ENCODE measurements around the gene RMND5B. TPM values are rescaled to one million over a fixed set of nuclear protein-coding genes. Genes with fewer than 3 reads are reported as not detected.

The RMND5B gene
- total and polyA plus RNA-seq, 10 of the 15 experiments (the other 5 are each of a cell fraction or from before 2014, with no cell fraction given) = 1.6 to 50.7 (median 30.9) TPM

DNA sequence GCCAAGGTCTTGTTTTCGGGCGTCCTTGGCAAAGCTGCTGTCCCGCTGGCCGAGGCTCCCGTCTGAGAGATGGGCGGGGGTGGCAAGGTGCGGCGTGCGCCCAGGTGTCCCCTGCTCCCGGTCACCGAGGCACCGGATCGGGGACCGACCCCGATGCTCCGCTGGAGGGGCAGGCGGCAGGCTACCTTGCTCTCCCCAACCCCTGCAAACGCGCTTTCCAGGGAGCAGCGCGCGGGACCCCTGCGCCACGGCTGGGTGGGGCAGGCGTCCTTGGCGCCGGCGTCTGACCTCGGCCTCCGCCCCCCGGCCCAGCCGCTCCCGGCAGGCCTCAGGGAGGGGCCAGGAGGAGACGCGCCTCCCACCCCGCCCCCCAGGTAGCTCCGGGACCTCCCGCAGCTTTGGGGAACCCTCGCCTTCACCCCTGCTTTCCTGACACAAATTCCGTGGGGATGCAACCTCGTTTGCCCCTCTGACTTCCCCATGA, 16.9 kb upstream of the RMND5B start:
- Histone ChIP-seq H4K20me1 (ENCODE audit: control insufficient read depth, insufficient read depth) (no peaks in the 10 kb centered on the region), H2AFZ (ENCODE audit: control insufficient read depth, low read depth, low read length) (peak overlapping the region; percentile 73), H3K79me2 (ENCODE audit: control insufficient read depth, insufficient read depth, low read length) (peaks cover 50% of the 10 kb centered on the region), H3K4me2 (ENCODE audit: control insufficient read depth, insufficient read depth) (peak overlapping the region; percentile 84), H3K36me3 (ENCODE audit: control insufficient read depth in 2 of 2, insufficient read depth in 2 of 2, low read length in 1 of 2) (no peaks in the 10 kb centered on the region), H3K4me3 (peak overlapping the region; percentile 88), H3K4me1 (ENCODE audit: control insufficient read depth, insufficient read depth, low read length) (peaks cover 33% of the 10 kb centered on the region), H3K9me3 (replicated peaks; ENCODE audit: control insufficient read depth, insufficient read depth, low read length) (no peaks in the 10 kb centered on the region), H3K27ac (ENCODE audit: control insufficient read depth, insufficient read depth) (peak overlapping the region; percentile 72), H3K9ac (ENCODE audit: control insufficient read depth, insufficient read depth, low read length) (peak overlapping the region; percentile 70), H3K27me3 (replicated peaks in 1 of 2; ENCODE audit: control insufficient read depth in 2 of 2, insufficient read depth in 2 of 2, low read length in 1 of 2) (no peaks in the 10 kb centered on the region)
- DNase-seq (ENCODE audit: low read depth, low spot score) = no peak
- SMC1A ChIA-PET (ENCODE audit: uncharacterized antibody, unreplicated experiment) = no interaction called here
- CTCF ChIA-PET = interaction anchor here (0.6 kb wide), 1 partner anchor 16 kb away, joined by 3 read pairs; no protein-coding TSS in a partner anchor
- intact Hi-C loops (cut with micrococcal nuclease; ENCODE audit: unreplicated experiment) (loop anchor here (5.0 to 10.0 kb wide), 2 partner anchors 37 to 1579 kb away; partner anchors contain the start of gene RNF44), in situ Hi-C loops (cut with MboI) (loop anchor here (10.0 kb wide), 1 partner anchor 1441 kb away; the partner anchor contains the start of gene RUFY1)
- no TSS peak for BruUV-seq (replicated peaks)
- POLR2A ChIA-PET = interaction anchor here (0.6 to 1.2 kb wide), 4 partner anchors 8 to 811 kb away, joined by 3 read pairs; partner anchors contain the start of genes PRELID1 and RAB24
- WGBS (ENCODE audit: insufficient coverage, insufficient replicate concordance, low lambda C conversion rate, missing lambda C conversion rate) = under 1% methylated on average over 34 of the region's 41 CpGs
- TF ChIP-seq NR2F1 (conservative IDR thresholded peaks at IDR 0.05) = peak; percentile 48; the same call in 1 of the 2 replicates
- no peak for TF ChIP-seq PAX5 (IDR thresholded peaks at IDR 0.05; ENCODE audit: borderline replicate concordance, low read depth, low read length)
- no peak for TF ChIP-seq WRNIP1 (IDR thresholded peaks at IDR 0.05; ENCODE audit: borderline replicate concordance, low read depth, low read length)
- TF ChIP-seq HDAC2 (IDR thresholded peaks at IDR 0.05) = no peak
- TF ChIP-seq EGR1 (IDR thresholded peaks at IDR 0.05; ENCODE audit: borderline replicate concordance in 1 of 2, low read depth in 2 of 2, low read length in 2 of 2) = no peak
- no peak for TF ChIP-seq IRF4 (IDR thresholded peaks at IDR 0.05; ENCODE audit: low read depth, low read length)
- TF ChIP-seq YY1 (IDR thresholded peaks at IDR 0.05; ENCODE audit: low read depth, low read length) = no peak
- 0 out of 2 replicates have a peak, but pooled peaks have one; percentile 9 for TF ChIP-seq POLR2AphosphoS2 (IDR thresholded peaks at IDR 0.05; ENCODE audit: low read depth, low read length)
- TF ChIP-seq NFYB (IDR thresholded peaks at IDR 0.05; ENCODE audit: insufficient read depth, low read depth, low read length) = no peak
- TF ChIP-seq SREBF2 (IDR thresholded peaks at IDR 0.05; ENCODE audit: low read length) = no peak
- TF ChIP-seq SPI1 (IDR thresholded peaks at IDR 0.05; ENCODE audit: borderline replicate concordance, insufficient read depth, low read depth, low read length) = no peak
- no peak for TF ChIP-seq NBN (IDR thresholded peaks at IDR 0.05)
- TF ChIP-seq, protein P1, sequence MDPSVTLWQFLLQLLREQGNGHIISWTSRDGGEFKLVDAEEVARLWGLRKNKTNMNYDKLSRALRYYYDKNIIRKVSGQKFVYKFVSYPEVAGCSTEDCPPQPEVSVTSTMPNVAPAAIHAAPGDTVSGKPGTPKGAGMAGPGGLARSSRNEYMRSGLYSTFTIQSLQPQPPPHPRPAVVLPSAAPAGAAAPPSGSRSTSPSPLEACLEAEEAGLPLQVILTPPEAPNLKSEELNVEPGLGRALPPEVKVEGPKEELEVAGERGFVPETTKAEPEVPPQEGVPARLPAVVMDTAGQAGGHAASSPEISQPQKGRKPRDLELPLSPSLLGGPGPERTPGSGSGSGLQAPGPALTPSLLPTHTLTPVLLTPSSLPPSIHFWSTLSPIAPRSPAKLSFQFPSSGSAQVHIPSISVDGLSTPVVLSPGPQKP (IDR thresholded peaks at IDR 0.05; ENCODE audit: low read depth, low read length) = no peak
- TF ChIP-seq ASH2L (IDR thresholded peaks at IDR 0.05; ENCODE audit: borderline replicate concordance, low read depth) = no peak
- TF ChIP-seq RBBP5 (conservative IDR thresholded peaks at IDR 0.05) = no peak
- RAD21 ChIA-PET (ENCODE audit: unreplicated experiment) = interaction anchor here (1.0 to 1.1 kb wide), 2 partner anchors 17 to 23 kb away, joined by 4 read pairs; no protein-coding TSS in a partner anchor
- ATAC-seq = peak; percentile 35
- no peak for FAIRE-seq

Measured in GM12878 (cell line).